Naive thymus-derived CD4-positive, alpha-beta T cell (primary cell): ENCODE measurements around the gene HYI. TPM values are rescaled to one million over a fixed set of nuclear protein-coding genes. Genes with fewer than 3 reads are reported as not detected.
A peak's percentile ranks its signal among the peaks of the same experiment; 100 is the strongest.

Experiments used
- ATAC-seq: fragments of 150-1000 bp; cut with Tn5 transposase; 2 replicates; pipeline ENCODE4 v1.10.0; 2021; ENCODE audit warnings: mild to moderate bottlenecking, moderate library complexity
- CTCF ChIA-PET: fragments of 350-600 bp; sonication (Branson Sonifier 250); formaldehyde crosslinking; loops from one replicate; lab custom pipeline; 2021; ENCODE audit warnings: antibody characterized with exemption; lab: Charles Lee
- POLR2A ChIA-PET: fragments of 350-600 bp; sonication (Branson Sonifier 250); formaldehyde crosslinking; loops from one replicate; lab custom pipeline; 2021; ENCODE audit warnings: antibody characterized with exemption, inconsistent platforms; lab: Charles Lee
- DNase-seq, 9 donors: peaks; one replicate each; pipeline versions ENCODE4 v3.0.0 to v3.0.0-alpha.2; 2020 to 2022; ENCODE audit warnings: mixed read lengths in 1 of 9
- H3K27ac ChIP-seq: one replicate; pipeline ENCODE4 v1.7.0; 2013; ENCODE audit warnings: mild to moderate bottlenecking, low read depth, low read length, moderate library complexity
- H3K27me3 ChIP-seq, 2 donors: one replicate each; pipeline ENCODE4 v1.7.0; 2013; ENCODE audit warnings: low read length in 2 of 2, mild to moderate bottlenecking in 2 of 2, moderate library complexity in 2 of 2; ENCODE audit not compliant: control insufficient read depth in 2 of 2, insufficient read depth in 2 of 2
- H3K36me3 ChIP-seq, 3 experiments: 1 replicate in 2 of 3; 2 replicates in 1 of 3; pipeline ENCODE4 v1.7.0; 2013; ENCODE audit warnings: low read length in 3 of 3, mild to moderate bottlenecking in 3 of 3, moderate library complexity in 1 of 3; ENCODE audit not compliant: insufficient read depth in 3 of 3, control insufficient read depth in 2 of 3
- H3K4me1 ChIP-seq, 2 donors: one replicate each; pipeline ENCODE4 v1.7.0; 2013; ENCODE audit warnings: low read length in 2 of 2, mild to moderate bottlenecking in 2 of 2, moderate library complexity in 1 of 2; ENCODE audit not compliant: control insufficient read depth in 2 of 2, insufficient read depth in 2 of 2
- H3K4me3 ChIP-seq: 2 replicates; pipeline ENCODE4 v1.7.0; 2013; ENCODE audit warnings: mild to moderate bottlenecking, low read length
- H3K9me3 ChIP-seq, 3 experiments: 1 replicate in 2 of 3; 2 replicates in 1 of 3; pipeline ENCODE4 v1.7.0; 2013; ENCODE audit warnings: low read length in 3 of 3; ENCODE audit not compliant: control insufficient read depth in 2 of 3
- H3K27ac Mint-ChIP-seq, 9 donors: one replicate each; pipeline ENCODE4 v1.8.0; 2020 to 2022; ENCODE audit warnings: mixed read lengths in 9 of 9, mild to moderate bottlenecking in 8 of 9, moderate library complexity in 5 of 9, inconsistent platforms in 2 of 9
- H3K27me3 Mint-ChIP-seq, 5 donors: one replicate each; pipeline ENCODE4 v1.8.0; 2021 to 2022; ENCODE audit warnings: mixed read lengths in 5 of 5, mild to moderate bottlenecking in 1 of 5
- H3K36me3 Mint-ChIP-seq, 5 donors: one replicate each; pipeline ENCODE4 v1.8.0; 2020 to 2022; ENCODE audit warnings: mixed read lengths in 5 of 5, mild to moderate bottlenecking in 3 of 5, inconsistent platforms in 1 of 5
- H3K4me1 Mint-ChIP-seq, 7 donors: one replicate each; pipeline ENCODE4 v1.8.0; 2020 to 2022; ENCODE audit warnings: mixed read lengths in 7 of 7, mild to moderate bottlenecking in 3 of 7, inconsistent platforms in 1 of 7
- H3K4me3 Mint-ChIP-seq, 10 donors: one replicate each; pipeline ENCODE4 v1.8.0; 2020 to 2022; ENCODE audit warnings: mild to moderate bottlenecking in 10 of 10, mixed read lengths in 10 of 10, moderate library complexity in 6 of 10, inconsistent platforms in 2 of 10
- H3K9me3 Mint-ChIP-seq, 11 donors: one replicate each; pipeline ENCODE4 v1.8.0; 2020 to 2022; ENCODE audit warnings: mixed read lengths in 11 of 11, mild to moderate bottlenecking in 4 of 11, inconsistent platforms in 1 of 11, moderate library complexity in 1 of 11
- intact Hi-C, 2 donors: fragments of 100-400 bp; cut with micrococcal nuclease; formaldehyde crosslinking; loops; one replicate each; pipeline ENCODE4 v1.15.1; 2023
- polyA plus RNA-seq, 2 donors: library from polyadenylated mRNA; unstranded; fragments of 300-500 nt; fragmentation: Illumina TruSeq; gene quantifications; one replicate each; pipeline ENCODE4 v1.2.3, GENCODE V29; 2021
- total RNA-seq, 6 experiments: library from RNA in 5 of 6; stranded (reverse) in 5 of 6; gene quantifications; 1 replicate in 5 of 6; 2 replicates in 1 of 6; pipeline ENCODE4 v1.2.3 and lab custom pipeline; 2021 to 2026

HYI gene
- total and polyA plus RNA-seq, 7 experiments from 2014 or later: 4.4 to 29.3 (median 22.3) TPM

- Histone ChIP-seq H3K27me3 (no peaks in the 10 kb centered on the region), H3K9me3 (no peaks in the 10 kb centered on the region), H3K27ac (no peak overlapping the region), H3K4me1 (no peaks in the 10 kb centered on the region), H3K36me3 (peaks cover 8 to 98% (median 31%) of the 10 kb centered on the region in 3 experiments), H3K4me3 (no peak overlapping the region)
- ChIA-PET CTCF (no interaction called here), POLR2A (no interaction called here)
- Mint-ChIP-seq H3K9me3 (no peaks in the 10 kb centered on the region), H3K27me3 (no peaks in the 10 kb centered on the region), H3K36me3 (peaks cover 11 to 45% (median 23%) of the 10 kb centered on the region in 5 donors), H3K27ac (peak overlapping the region in 1 of 9 donors; percentile 52), H3K4me1 (peaks cover 0 to 7% (median 0%) of the 10 kb centered on the region in 7 donors), H3K4me3 (no peak overlapping the region)
- ATAC-seq: no peak
- DNase-seq: no peak
- intact Hi-C loops: no loop called here
Observed at GRCh38 chr1:43425045-43425444, 28.7 kb downstream of the HYI start.

- H3K4me3 ChIP-seq: no peak overlapping the region
- Mint-ChIP-seq H3K4me1 (peaks cover 0 to 7% (median 0%) of the 10 kb centered on the region in 7 donors), H3K9me3 (no peaks in the 10 kb centered on the region), H3K4me3 (no peak overlapping the region), H3K27me3 (no peaks in the 10 kb centered on the region), H3K36me3 (peaks cover 11 to 37% (median 19%) of the 10 kb centered on the region in 5 donors), H3K27ac (peak overlapping the region in 3 of 9 donors; percentile 6 to 46 (median 40))
- peaks cover 8 to 98% (median 35%) of the 10 kb centered on the region in 3 experiments for H3K36me3 ChIP-seq
- ChIA-PET CTCF (no interaction called here), POLR2A (no interaction called here)
- no peaks in the 10 kb centered on the region for H3K27me3 ChIP-seq
- ATAC-seq: peak; percentile 28
- intact Hi-C loops: no loop called here
- DNase-seq: no peak
- no peaks in the 10 kb centered on the region for H3K4me1 ChIP-seq
- no peak overlapping the region for H3K27ac ChIP-seq
- no peaks in the 10 kb centered on the region for H3K9me3 ChIP-seq
Observed at GRCh38 chr1:43423672-43424550, 29.8 kb downstream of the HYI start.

- ATAC-seq: peak; percentile 27
Observed at GRCh38 chr1:43422995-43423671, 30.6 kb downstream of the HYI start.

GRCh38 chr1:43421976-43422750, 31.6 kb downstream of the HYI start:
- POLR2A ChIA-PET: interaction anchor here (0.7 kb wide), 1 partner anchor 68 kb away, joined by 3 read pairs; no protein-coding TSS in a partner anchor
- H3K4me3 Mint-ChIP-seq: no peak overlapping the region
- H3K9me3 Mint-ChIP-seq: no peaks in the 10 kb centered on the region
- ATAC-seq (no peak), DNase-seq (no peak)
- CTCF ChIA-PET: no interaction called here
- peak overlapping the region in 1 of 9 donors; percentile 70 for H3K27ac Mint-ChIP-seq
- intact Hi-C loops: no loop called here
- H3K9me3 ChIP-seq: no peaks in the 10 kb centered on the region
- H3K27me3 ChIP-seq: no peaks in the 10 kb centered on the region
- peaks cover 11 to 27% (median 17%) of the 10 kb centered on the region in 5 donors for H3K36me3 Mint-ChIP-seq
- no peaks in the 10 kb centered on the region for H3K4me1 ChIP-seq
- no peak overlapping the region for H3K27ac ChIP-seq
- no peaks in the 10 kb centered on the region for H3K27me3 Mint-ChIP-seq
- H3K36me3 ChIP-seq: peaks cover 8 to 98% (median 31%) of the 10 kb centered on the region in 3 experiments
- H3K4me1 Mint-ChIP-seq: peaks cover 0 to 7% (median 0%) of the 10 kb centered on the region in 7 donors
- H3K4me3 ChIP-seq: no peak overlapping the region

More at GRCh38 chr1:43422995-43423671, 30.6 kb downstream of the HYI start:
- ChIA-PET CTCF (no interaction called here), POLR2A (no interaction called here)
- H3K9me3 Mint-ChIP-seq: no peaks in the 10 kb centered on the region
- Histone ChIP-seq H3K4me1 (no peaks in the 10 kb centered on the region), H3K9me3 (no peaks in the 10 kb centered on the region), H3K27ac (no peak overlapping the region), H3K27me3 (no peaks in the 10 kb centered on the region), H3K36me3 (peaks cover 8 to 98% (median 32%) of the 10 kb centered on the region in 3 experiments), H3K4me3 (no peak overlapping the region)
- no peaks in the 10 kb centered on the region for H3K27me3 Mint-ChIP-seq
- no peak for DNase-seq
- H3K36me3 Mint-ChIP-seq: peaks cover 11 to 34% (median 18%) of the 10 kb centered on the region in 5 donors
- H3K4me3 Mint-ChIP-seq: no peak overlapping the region
- H3K27ac Mint-ChIP-seq: peak overlapping the region in 5 of 9 donors; percentile 6 to 59 (median 40)
- intact Hi-C loops: no loop called here
- peaks cover 0 to 7% (median 0%) of the 10 kb centered on the region in 7 donors for H3K4me1 Mint-ChIP-seq

- Histone ChIP-seq H3K27ac (no peak overlapping the region), H3K36me3 (peaks cover 8 to 98% (median 35%) of the 10 kb centered on the region in 3 experiments), H3K9me3 (no peaks in the 10 kb centered on the region), H3K4me3 (no peak overlapping the region), H3K4me1 (no peaks in the 10 kb centered on the region), H3K27me3 (no peaks in the 10 kb centered on the region)
- intact Hi-C loops: no loop called here
- CTCF ChIA-PET: no interaction called here
- DNase-seq (no peak), ATAC-seq (no peak)
- Mint-ChIP-seq H3K9me3 (no peaks in the 10 kb centered on the region), H3K4me1 (peaks cover 0 to 7% (median 0%) of the 10 kb centered on the region in 7 donors), H3K4me3 (no peak overlapping the region), H3K27me3 (no peaks in the 10 kb centered on the region), H3K36me3 (peaks cover 4 to 22% (median 12%) of the 10 kb centered on the region in 5 donors), H3K27ac (no peak overlapping the region)
- POLR2A ChIA-PET: no interaction called here
Observed at GRCh38 chr1:43421396-43421795, 32.3 kb downstream of the HYI start.

GRCh38 chr1:43420874-43421273, 32.9 kb downstream of the HYI start:
- ATAC-seq (no peak), DNase-seq (no peak)
- no peak overlapping the region for H3K4me3 Mint-ChIP-seq
- ChIA-PET POLR2A (no interaction called here), CTCF (no interaction called here)
- no peaks in the 10 kb centered on the region for H3K4me1 ChIP-seq
- peaks cover 4 to 22% (median 12%) of the 10 kb centered on the region in 5 donors for H3K36me3 Mint-ChIP-seq
- no peaks in the 10 kb centered on the region for H3K27me3 ChIP-seq
- no peaks in the 10 kb centered on the region for H3K9me3 ChIP-seq
- H3K4me1 Mint-ChIP-seq: peaks cover 0 to 7% (median 0%) of the 10 kb centered on the region in 7 donors
- H3K27ac ChIP-seq: no peak overlapping the region
- H3K27me3 Mint-ChIP-seq: no peaks in the 10 kb centered on the region
- intact Hi-C loops: no loop called here
- H3K36me3 ChIP-seq: peaks cover 8 to 98% (median 34%) of the 10 kb centered on the region in 3 experiments
- H3K9me3 Mint-ChIP-seq: no peaks in the 10 kb centered on the region
- no peak overlapping the region for H3K27ac Mint-ChIP-seq
- H3K4me3 ChIP-seq: no peak overlapping the region
